ENCODE data around the gene RBM23.
A peak's percentile ranks its signal among the peaks of the same experiment; 100 is the strongest.

RBM23 gene

GRCh38 chr14:22929104-22929960 lies 10.4 kb upstream of the RBM23 start, which contains the start of gene PRMT5 (continued):
- TF ChIP-seq ZBTB21 (tag by site-specific recombination; IDR thresholded peaks at IDR 0.05) (peak; percentile 70; the same call in 1 of the 2 replicates), ZNF132 (tag by site-specific recombination; IDR thresholded peaks at IDR 0.05; ENCODE audit: borderline replicate concordance) (no peak), ZNF658 (tag by site-specific recombination; IDR thresholded peaks at IDR 0.05) (no peak), ZNF549 (tag by site-specific recombination; IDR thresholded peaks at IDR 0.05) (no peak), ZNF571 (tag by site-specific recombination; IDR thresholded peaks at IDR 0.05) (no peak), OSR2 (tag by site-specific recombination; IDR thresholded peaks at IDR 0.05) (no peak), WT1 (tag by site-specific recombination; IDR thresholded peaks at IDR 0.05) (0 out of 2 replicates have a peak, but pooled peaks have one; percentile 4), ZNF394 (tag by site-specific recombination; IDR thresholded peaks at IDR 0.05; ENCODE audit: borderline replicate concordance) (peak; percentile 36; the same call in 1 of the 2 replicates), GLI4 (tag by site-specific recombination; IDR thresholded peaks at IDR 0.05) (no peak), ZSCAN23 (tag by site-specific recombination; IDR thresholded peaks at IDR 0.05) (0 out of 2 replicates have a peak, but pooled peaks have one; percentile 16), ZEB2 (tag by site-specific recombination; IDR thresholded peaks at IDR 0.05) (peak; percentile 64), ZNF354C (tag by site-specific recombination; IDR thresholded peaks at IDR 0.05; ENCODE audit: borderline replicate concordance, low read depth) (no peak), ZNF292 (tag by site-specific recombination; IDR thresholded peaks at IDR 0.05; ENCODE audit: borderline replicate concordance, low read depth) (no peak), SP2 (tag by site-specific recombination; IDR thresholded peaks at IDR 0.05) (peak; percentile 91), ZBTB7A (tag by site-specific recombination; IDR thresholded peaks at IDR 0.05; ENCODE audit: low read depth) (no peak), ZNF561 (tag by site-specific recombination; IDR thresholded peaks at IDR 0.05; ENCODE audit: borderline replicate concordance) (peak; percentile 84), ZNF341 (tag by site-specific recombination; IDR thresholded peaks at IDR 0.05; ENCODE audit: low read depth) (peak; percentile 63), YY2 (tag by site-specific recombination; IDR thresholded peaks at IDR 0.05) (peak; percentile 96), KLF8 (tag by site-specific recombination; IDR thresholded peaks at IDR 0.05) (peak; percentile 70), ZNF544 (tag by site-specific recombination; IDR thresholded peaks at IDR 0.05) (no peak), ZNF555 (tag by site-specific recombination; conservative IDR thresholded peaks at IDR 0.05) (no peak), ZNF114 (tag by site-specific recombination; IDR thresholded peaks at IDR 0.05) (no peak), ZNF18 (tag by site-specific recombination; IDR thresholded peaks at IDR 0.05) (no peak), PBX3 (CRISPR knock-in tag; IDR thresholded peaks at IDR 0.05) (no peak), ZNF501 (tag by site-specific recombination; IDR thresholded peaks at IDR 0.05) (no peak; the same call in none of the 2 replicates), BCL11A (tag by site-specific recombination; IDR thresholded peaks at IDR 0.05; ENCODE audit: low read depth) (no peak), ZNF366 (tag by site-specific recombination; conservative IDR thresholded peaks at IDR 0.05) (no peak), ZNF585B (tag by site-specific recombination; IDR thresholded peaks at IDR 0.05) (no peak), ATF2 (tag by site-specific recombination; IDR thresholded peaks at IDR 0.05; ENCODE audit: low read depth) (no peak), RBAK (tag by site-specific recombination; IDR thresholded peaks at IDR 0.05) (no peak), ZNF280D (tag by site-specific recombination; IDR thresholded peaks at IDR 0.05) (no peak), ZNF792 (tag by site-specific recombination; IDR thresholded peaks at IDR 0.05) (no peak), ZNF157 (tag by site-specific recombination; IDR thresholded peaks at IDR 0.05) (no peak), GLIS1 (tag by site-specific recombination; IDR thresholded peaks at IDR 0.05) (peak; percentile 71), ZBTB8A (tag by site-specific recombination; IDR thresholded peaks at IDR 0.05) (peak; percentile 25)
